ENCODE data around the gene NFAM1.
A peak's percentile ranks its signal among the peaks of the same experiment; 100 is the strongest.

NFAM1 gene

DNA sequence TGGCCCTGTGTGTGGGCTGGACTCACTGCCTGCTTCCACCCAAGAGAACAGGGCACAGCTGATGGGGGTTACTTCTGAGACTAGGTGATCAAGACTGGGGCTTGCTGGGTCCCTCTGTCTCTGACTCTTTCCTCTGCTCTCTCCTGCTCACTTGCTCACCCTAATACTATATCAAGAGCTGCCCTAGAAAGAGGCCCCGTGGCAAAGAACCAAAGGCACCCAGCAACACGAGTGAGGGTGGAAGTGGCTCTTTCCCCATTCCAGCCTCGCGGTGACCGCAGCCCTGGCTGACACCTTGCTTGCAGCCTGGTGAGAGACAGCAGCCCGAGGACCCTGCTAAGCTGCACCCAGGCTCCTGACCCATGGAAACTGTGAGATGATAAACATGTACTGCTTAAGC, 20.7 kb upstream of the NFAM1 start:
- Histone ChIP-seq H3K27me3 (ENCODE audit: control insufficient read depth, insufficient read depth, low read length) (no peaks in the 10 kb centered on the region), H3K4me3 (ENCODE audit: low read depth, low read length) (no peak overlapping the region), H3K9ac (ENCODE audit: low read depth, low read length) (no peak overlapping the region), H3K36me3 (ENCODE audit: control insufficient read depth, insufficient read depth, low read length) (no peaks in the 10 kb centered on the region), H3K4me1 (ENCODE audit: control insufficient read depth, insufficient read depth, low read length) (no peaks in the 10 kb centered on the region), H3K9me3 (ENCODE audit: control insufficient read depth, insufficient read depth, low read length) (no peaks in the 10 kb centered on the region), H3K27ac (ENCODE audit: low read depth, low read length) (no peak overlapping the region)

DNA sequence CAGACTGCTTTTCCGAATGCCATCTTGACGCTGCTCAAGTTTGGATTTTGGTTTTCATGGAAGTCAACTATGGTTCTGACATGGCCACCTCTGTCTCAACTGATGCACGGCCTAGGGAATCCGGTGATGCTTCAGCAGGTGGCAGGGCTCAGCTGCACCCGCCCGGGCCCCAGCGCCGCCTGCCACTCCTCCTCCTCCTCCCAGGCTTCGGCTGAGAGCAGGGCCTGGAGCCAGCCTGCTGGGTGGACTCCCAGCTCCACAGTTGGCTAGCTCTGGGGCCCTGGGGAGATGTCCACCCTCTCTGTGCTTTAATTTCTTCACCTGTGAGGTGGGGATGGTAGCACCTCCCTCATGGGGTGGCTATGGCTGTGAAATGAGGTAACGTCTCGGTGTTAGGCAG, 20.3 kb upstream of the NFAM1 start:
- Histone ChIP-seq H3K9me3 (ENCODE audit: control insufficient read depth, insufficient read depth, low read length) (no peaks in the 10 kb centered on the region), H3K27ac (ENCODE audit: low read depth, low read length) (no peak overlapping the region), H3K4me1 (ENCODE audit: control insufficient read depth, insufficient read depth, low read length) (no peaks in the 10 kb centered on the region), H3K4me3 (ENCODE audit: low read depth, low read length) (no peak overlapping the region), H3K27me3 (ENCODE audit: control insufficient read depth, insufficient read depth, low read length) (no peaks in the 10 kb centered on the region), H3K36me3 (ENCODE audit: control insufficient read depth, insufficient read depth, low read length) (no peaks in the 10 kb centered on the region), H3K9ac (ENCODE audit: low read depth, low read length) (no peak overlapping the region)

DNA sequence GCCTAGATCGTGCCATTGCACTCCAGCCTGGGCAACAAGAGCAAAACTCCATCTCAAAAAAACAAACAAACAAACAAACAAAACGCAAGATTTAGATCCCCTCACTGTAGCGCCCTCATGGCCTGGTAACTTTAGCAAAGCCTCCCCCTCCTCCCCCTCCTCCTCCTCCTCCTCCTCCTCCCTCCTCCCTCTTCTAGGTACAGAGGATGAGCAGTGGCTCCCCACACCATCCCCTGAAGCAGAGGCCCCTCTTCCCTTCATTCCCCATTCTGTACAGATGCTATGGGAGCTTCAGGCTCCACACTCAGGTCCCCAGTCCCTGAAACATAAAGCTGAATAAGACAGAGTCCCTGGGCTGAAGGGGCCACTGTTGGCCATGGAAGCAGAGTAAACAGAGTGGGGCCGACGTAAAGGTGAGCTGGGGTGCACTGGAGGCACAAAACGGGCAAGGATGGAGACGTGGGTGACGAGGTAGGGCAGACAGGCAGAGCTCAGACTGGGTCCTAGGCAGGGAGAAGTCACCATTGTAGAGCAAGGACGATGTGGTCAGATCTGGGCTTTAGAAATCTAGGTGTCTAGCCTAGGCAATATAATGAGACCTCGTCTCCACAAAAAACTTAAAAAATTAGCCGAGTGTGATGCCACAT, 19.4 kb upstream of the NFAM1 start:
- H3K36me3 ChIP-seq (ENCODE audit: control insufficient read depth, insufficient read depth, low read length) = no peaks in the 10 kb centered on the region
- H3K4me1 ChIP-seq (ENCODE audit: control insufficient read depth, insufficient read depth, low read length) = no peaks in the 10 kb centered on the region
- no peaks in the 10 kb centered on the region for H3K27me3 ChIP-seq (ENCODE audit: control insufficient read depth, insufficient read depth, low read length)
- no peak overlapping the region for H3K9ac ChIP-seq (ENCODE audit: low read depth, low read length)
- no peaks in the 10 kb centered on the region for H3K9me3 ChIP-seq (ENCODE audit: control insufficient read depth, insufficient read depth, low read length)
- H3K4me3 ChIP-seq (ENCODE audit: low read depth, low read length) = no peak overlapping the region
- no peak overlapping the region for H3K27ac ChIP-seq (ENCODE audit: low read depth, low read length)

DNA sequence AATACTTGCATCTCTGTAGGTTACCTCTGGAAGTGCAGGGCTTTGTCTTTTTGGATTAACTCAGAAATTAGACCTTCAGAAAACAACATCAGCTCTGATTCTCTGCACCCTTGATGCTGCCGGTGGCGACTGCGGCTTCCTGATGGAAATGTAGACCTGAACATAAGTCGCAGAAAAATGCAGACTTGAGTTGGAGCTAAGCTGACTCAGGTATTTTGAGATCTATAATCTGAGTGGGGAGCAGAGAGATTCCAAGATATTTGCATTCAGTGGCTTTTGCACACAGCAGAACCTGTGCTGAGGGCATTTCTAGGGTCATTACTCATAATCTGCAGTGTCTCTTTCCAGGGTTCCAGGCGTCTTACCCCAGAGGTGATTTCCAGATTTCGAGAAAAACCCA, 18.7 kb upstream of the NFAM1 start:
- no peaks in the 10 kb centered on the region for H3K9me3 ChIP-seq (ENCODE audit: control insufficient read depth, insufficient read depth, low read length)
- H3K4me3 ChIP-seq (ENCODE audit: low read depth, low read length) = no peak overlapping the region
- no peaks in the 10 kb centered on the region for H3K4me1 ChIP-seq (ENCODE audit: control insufficient read depth, insufficient read depth, low read length)
- no peaks in the 10 kb centered on the region for H3K36me3 ChIP-seq (ENCODE audit: control insufficient read depth, insufficient read depth, low read length)
- no peaks in the 10 kb centered on the region for H3K27me3 ChIP-seq (ENCODE audit: control insufficient read depth, insufficient read depth, low read length)
- H3K9ac ChIP-seq (ENCODE audit: low read depth, low read length) = no peak overlapping the region
- H3K27ac ChIP-seq (ENCODE audit: low read depth, low read length) = no peak overlapping the region

DNA sequence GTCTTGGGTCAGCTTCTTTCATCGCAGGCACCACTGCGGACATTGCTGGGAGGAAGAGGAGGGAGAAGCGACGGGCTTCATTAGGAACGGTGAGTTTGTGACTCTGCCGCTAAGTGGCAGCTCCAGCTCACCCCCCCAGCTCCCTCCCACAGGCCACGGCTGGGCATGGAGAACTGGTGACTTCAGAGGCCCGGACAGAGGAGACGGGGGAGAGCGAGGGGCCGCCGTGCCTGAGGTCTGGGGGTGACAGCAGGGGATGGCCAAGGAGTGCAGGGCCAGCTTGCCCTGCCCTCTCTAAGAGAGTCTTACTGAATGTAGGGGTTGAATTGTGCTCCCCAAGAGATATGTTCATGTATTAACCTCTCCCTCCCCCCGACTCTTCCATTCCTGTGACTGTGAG, 13.9 kb upstream of the NFAM1 start:
- peaks cover 14% of the 10 kb centered on the region for H3K4me1 ChIP-seq (ENCODE audit: control insufficient read depth, insufficient read depth, low read length)
- no peak overlapping the region for H3K4me3 ChIP-seq (ENCODE audit: low read depth, low read length)
- H3K27me3 ChIP-seq (ENCODE audit: control insufficient read depth, insufficient read depth, low read length) = no peaks in the 10 kb centered on the region
- H3K9me3 ChIP-seq (ENCODE audit: control insufficient read depth, insufficient read depth, low read length) = no peaks in the 10 kb centered on the region
- H3K36me3 ChIP-seq (ENCODE audit: control insufficient read depth, insufficient read depth, low read length) = no peaks in the 10 kb centered on the region
- H3K27ac ChIP-seq (ENCODE audit: low read depth, low read length) = no peak overlapping the region
- H3K9ac ChIP-seq (ENCODE audit: low read depth, low read length) = no peak overlapping the region

DNA sequence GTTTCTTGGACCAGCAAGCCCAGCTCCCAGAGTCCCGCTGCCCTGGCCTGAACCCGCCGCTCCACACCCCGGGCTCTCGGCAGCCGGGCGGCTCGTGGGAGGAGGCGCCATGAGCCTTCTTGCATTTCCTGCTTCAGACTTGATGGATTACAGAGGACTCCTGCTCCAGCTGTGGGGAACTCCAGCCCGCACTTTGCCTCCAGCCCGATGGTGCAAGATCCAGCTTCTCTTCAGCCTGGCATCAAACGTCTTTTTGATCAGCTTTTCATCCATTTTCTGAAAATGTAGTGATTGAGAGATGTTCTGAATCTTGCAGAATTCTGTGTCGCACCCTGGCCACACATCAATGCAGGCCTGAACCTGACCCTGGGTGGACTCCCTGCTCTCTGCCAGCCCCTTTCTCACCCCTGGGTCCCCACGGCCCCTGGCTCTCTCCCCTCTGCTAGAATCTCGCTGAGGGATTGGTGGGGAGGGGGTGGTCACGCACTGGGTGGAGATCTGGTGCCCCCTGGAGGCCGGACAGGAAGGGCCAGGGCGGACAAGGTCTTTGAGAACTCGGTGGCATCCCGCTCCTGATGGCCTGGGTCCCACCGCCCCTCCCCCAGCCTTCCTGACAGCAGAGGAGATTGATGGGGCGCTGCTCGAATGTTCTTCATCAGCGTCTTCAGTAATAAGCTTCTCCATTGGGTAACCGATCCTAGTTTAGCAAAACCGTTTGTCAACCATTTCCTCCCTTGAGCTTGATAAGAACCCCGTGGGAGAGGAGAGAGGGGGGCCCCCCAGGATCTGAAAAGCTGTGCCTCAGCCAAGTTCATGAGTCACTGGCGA, 12.1 kb upstream of the NFAM1 start:
- 0 out of 2 replicates have a peak, but pooled peaks cover 5% of the 10 kb centered on the region for H3K27me3 ChIP-seq (ENCODE audit: control insufficient read depth, insufficient read depth, low read length)
- H3K4me3 ChIP-seq (ENCODE audit: low read depth, low read length) = peak overlapping the region; percentile 52
- no peaks in the 10 kb centered on the region for H3K9me3 ChIP-seq (ENCODE audit: control insufficient read depth, insufficient read depth, low read length)
- no peaks in the 10 kb centered on the region for H3K36me3 ChIP-seq (ENCODE audit: control insufficient read depth, insufficient read depth, low read length)
- H3K4me1 ChIP-seq (ENCODE audit: control insufficient read depth, insufficient read depth, low read length) = peaks cover 28% of the 10 kb centered on the region
- peak overlapping the region; percentile 16 for H3K27ac ChIP-seq (ENCODE audit: low read depth, low read length)
- no peak overlapping the region for H3K9ac ChIP-seq (ENCODE audit: low read depth, low read length)

DNA sequence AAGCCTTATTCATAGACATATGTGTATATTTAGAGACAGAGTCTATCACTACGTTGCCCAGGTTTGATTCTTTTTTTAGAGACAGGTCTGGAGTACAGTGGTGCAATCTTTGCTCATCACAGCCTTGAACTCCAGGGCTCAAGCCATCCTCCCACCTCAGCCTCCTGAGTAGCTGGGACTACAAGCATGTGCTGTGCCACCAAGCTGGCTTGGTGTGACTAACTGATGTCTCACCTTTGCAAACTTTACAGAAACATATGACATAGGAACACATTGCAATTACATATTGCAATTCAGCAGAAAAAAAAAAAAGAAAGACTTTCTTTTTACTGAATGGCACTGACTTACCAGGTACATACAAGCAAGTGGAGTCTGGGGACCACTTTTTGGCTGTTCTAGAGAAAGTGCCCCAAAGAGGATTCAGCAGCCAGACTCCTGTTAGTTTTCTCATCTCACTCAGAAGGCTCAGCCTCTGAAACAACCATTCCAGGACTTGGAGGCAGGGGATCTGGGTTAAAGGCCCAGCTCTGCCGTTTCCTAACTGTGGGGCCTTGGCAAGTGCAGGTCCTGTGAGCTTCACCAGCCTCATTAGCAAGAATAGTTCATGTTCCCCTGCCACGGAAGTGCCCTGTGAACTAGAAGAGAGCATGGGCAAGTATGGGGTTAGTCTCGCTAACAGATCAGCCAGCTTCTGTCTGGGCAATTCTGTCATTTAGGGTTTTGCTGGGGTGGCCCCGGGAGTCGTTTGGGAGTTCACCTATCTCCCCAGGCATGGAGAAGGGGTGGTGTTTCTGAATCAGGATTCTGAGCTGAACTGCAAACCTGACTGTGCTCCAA, 11.3 kb upstream of the NFAM1 start:
- Histone ChIP-seq H3K27ac (ENCODE audit: low read depth, low read length) (no peak overlapping the region), H3K4me1 (ENCODE audit: control insufficient read depth, insufficient read depth, low read length) (peaks cover 32% of the 10 kb centered on the region), H3K36me3 (ENCODE audit: control insufficient read depth, insufficient read depth, low read length) (no peaks in the 10 kb centered on the region), H3K4me3 (ENCODE audit: low read depth, low read length) (peak overlapping the region; percentile 52; the same call in 1 of the 2 replicates), H3K9ac (ENCODE audit: low read depth, low read length) (no peak overlapping the region), H3K9me3 (ENCODE audit: control insufficient read depth, insufficient read depth, low read length) (no peaks in the 10 kb centered on the region), H3K27me3 (ENCODE audit: control insufficient read depth, insufficient read depth, low read length) (0 out of 2 replicates have a peak, but pooled peaks cover 5% of the 10 kb centered on the region)

DNA sequence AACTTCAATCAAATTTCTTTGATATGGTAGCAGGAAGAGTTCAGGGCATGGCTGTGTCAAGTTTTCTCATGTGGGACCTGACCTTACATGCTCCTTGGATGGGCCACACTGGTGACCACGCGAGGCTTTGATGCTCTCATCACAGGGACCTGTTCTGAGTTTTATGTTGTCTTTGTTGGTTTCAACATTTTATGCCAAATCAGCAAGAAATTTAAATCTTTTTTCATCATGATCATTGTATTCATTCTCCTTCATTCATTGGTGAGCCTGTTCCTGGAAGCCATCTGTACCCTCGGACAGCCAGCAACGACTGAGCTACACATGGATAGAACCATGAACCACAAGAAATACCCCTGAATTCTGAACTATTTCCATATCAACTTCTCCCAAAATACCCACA, 10.5 kb upstream of the NFAM1 start:
- H3K4me1 ChIP-seq (ENCODE audit: control insufficient read depth, insufficient read depth, low read length) = peaks cover 35% of the 10 kb centered on the region
- no peaks in the 10 kb centered on the region for H3K9me3 ChIP-seq (ENCODE audit: control insufficient read depth, insufficient read depth, low read length)
- H3K27me3 ChIP-seq (ENCODE audit: control insufficient read depth, insufficient read depth, low read length) = 0 out of 2 replicates have a peak, but pooled peaks cover 5% of the 10 kb centered on the region
- no peak overlapping the region for H3K27ac ChIP-seq (ENCODE audit: low read depth, low read length)
- H3K4me3 ChIP-seq (ENCODE audit: low read depth, low read length) = no peak overlapping the region
- H3K36me3 ChIP-seq (ENCODE audit: control insufficient read depth, insufficient read depth, low read length) = no peaks in the 10 kb centered on the region
- H3K9ac ChIP-seq (ENCODE audit: low read depth, low read length) = no peak overlapping the region

DNA sequence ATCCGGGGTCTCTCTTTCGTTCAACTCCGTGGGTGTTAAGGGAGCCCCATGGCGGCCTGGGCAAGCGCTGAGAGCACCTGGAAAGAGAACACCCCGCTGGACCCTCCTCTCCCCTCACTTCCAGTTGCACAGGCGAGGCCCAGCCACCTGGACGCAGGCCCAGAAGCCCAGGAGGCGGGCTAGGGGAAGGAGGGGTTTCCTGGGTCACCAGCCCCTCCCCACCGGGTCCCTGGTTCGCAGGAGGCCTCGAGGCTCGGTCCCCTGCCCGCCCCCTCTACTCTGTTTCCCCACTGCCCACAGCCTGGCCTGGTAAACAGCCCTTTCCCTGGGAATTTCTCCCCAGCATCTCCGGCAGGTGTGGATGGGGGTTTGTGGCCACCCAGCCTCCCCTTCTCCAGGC, 8.5 kb upstream of the NFAM1 start:
- no peak overlapping the region for H3K4me3 ChIP-seq (ENCODE audit: low read depth, low read length)
- H3K36me3 ChIP-seq (ENCODE audit: control insufficient read depth, insufficient read depth, low read length) = no peaks in the 10 kb centered on the region
- H3K9me3 ChIP-seq (ENCODE audit: control insufficient read depth, insufficient read depth, low read length) = no peaks in the 10 kb centered on the region
- no peak overlapping the region for H3K9ac ChIP-seq (ENCODE audit: low read depth, low read length)
- H3K4me1 ChIP-seq (ENCODE audit: control insufficient read depth, insufficient read depth, low read length) = peaks cover 36% of the 10 kb centered on the region
- H3K27me3 ChIP-seq (ENCODE audit: control insufficient read depth, insufficient read depth, low read length) = 0 out of 2 replicates have a peak, but pooled peaks cover 5% of the 10 kb centered on the region
- H3K27ac ChIP-seq (ENCODE audit: low read depth, low read length) = no peak overlapping the region

DNA sequence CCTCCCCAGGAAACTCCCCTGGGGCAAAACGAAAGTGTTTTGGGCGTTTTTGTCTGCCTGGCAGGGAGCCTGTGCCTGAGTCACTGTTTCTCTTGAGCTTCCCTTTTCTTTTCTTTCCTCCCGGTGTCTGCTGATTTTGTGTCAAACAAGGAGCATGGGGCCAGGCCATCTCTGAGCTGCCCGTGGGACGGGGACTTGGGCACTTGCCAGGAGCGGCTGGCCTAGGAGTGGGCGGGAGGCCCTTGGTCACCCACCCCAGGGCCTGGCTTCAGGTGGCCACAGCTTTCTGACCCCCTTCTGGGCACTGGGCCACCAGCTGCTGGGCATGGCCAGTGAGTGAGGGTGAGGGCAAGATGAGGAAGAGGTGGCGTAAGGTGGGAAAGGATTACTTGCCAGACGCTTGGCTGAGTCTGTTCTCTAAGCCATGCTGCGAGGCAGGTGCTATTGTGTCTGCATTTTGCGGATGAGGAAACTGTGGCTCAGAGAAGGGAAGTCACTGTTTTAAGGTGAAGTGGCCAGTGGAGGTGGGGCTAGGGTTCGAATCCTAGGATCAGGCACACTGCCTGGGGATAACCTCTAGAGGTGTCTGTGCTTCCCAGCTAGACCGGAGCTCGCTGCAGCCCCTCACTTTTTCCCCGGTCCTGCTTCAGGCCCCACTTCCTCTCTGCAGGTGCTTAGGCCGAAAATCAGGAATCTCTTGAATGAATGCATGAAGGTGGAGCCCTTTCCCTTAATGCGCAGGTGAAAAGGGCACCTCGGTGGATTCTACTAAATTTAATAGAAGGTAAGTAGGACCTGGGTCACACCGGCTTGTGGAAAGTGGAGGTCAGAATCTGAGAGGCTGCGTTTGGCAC, 7.8 kb upstream of the NFAM1 start:
- no peak overlapping the region for H3K9ac ChIP-seq (ENCODE audit: low read depth, low read length)

More for the DNA sequence above, 7.8 kb upstream of the NFAM1 start:
- Histone ChIP-seq H3K36me3 (ENCODE audit: control insufficient read depth, insufficient read depth, low read length) (no peaks in the 10 kb centered on the region), H3K4me3 (ENCODE audit: low read depth, low read length) (no peak overlapping the region), H3K27me3 (ENCODE audit: control insufficient read depth, insufficient read depth, low read length) (0 out of 2 replicates have a peak, but pooled peaks cover 5% of the 10 kb centered on the region), H3K27ac (ENCODE audit: low read depth, low read length) (peak overlapping the region; percentile 72), H3K9me3 (ENCODE audit: control insufficient read depth, insufficient read depth, low read length) (no peaks in the 10 kb centered on the region), H3K4me1 (ENCODE audit: control insufficient read depth, insufficient read depth, low read length) (peaks cover 36% of the 10 kb centered on the region)
